Astrocyte (in vitro differentiated cells and primary cell): ENCODE results near the gene DCC.

Source experiments
- EZH2 ChIP-seq: IDR thresholded peaks from 2 replicates; pipeline ENCODE4 v1.6.1; 2012; ENCODE audit warnings: mild to moderate bottlenecking, low read length, inconsistent platforms; ENCODE audit not compliant: insufficient read depth
- TF ChIP-seq, protein P1 (sequence below): IDR thresholded peaks from 2 replicates; pipeline ENCODE4 v1.5.1; 2011; ENCODE audit warnings: low read depth, mild to moderate bottlenecking, inconsistent platforms, low read length, moderate library complexity; ENCODE audit not compliant: insufficient read depth

DNA sequence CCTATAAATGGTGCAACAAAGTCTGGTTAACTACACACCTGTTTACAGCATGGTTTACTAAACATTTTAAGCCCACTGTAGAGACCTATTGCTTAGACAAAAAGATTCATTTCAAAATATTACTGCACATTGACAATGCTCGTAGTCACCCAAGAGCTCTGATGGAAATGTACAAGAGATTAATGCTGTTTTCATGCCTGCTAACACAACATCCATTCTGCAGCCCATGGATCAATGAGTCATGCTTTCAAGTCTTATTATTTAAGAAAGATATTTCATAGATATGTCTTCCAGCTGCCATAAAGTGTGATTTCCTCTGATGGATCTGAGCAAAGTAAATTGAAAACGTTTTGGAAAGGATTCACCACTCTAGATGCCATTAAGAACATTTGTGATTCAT is 1103.3 kb downstream of the DCC start:
- TF ChIP-seq, protein P1, sequence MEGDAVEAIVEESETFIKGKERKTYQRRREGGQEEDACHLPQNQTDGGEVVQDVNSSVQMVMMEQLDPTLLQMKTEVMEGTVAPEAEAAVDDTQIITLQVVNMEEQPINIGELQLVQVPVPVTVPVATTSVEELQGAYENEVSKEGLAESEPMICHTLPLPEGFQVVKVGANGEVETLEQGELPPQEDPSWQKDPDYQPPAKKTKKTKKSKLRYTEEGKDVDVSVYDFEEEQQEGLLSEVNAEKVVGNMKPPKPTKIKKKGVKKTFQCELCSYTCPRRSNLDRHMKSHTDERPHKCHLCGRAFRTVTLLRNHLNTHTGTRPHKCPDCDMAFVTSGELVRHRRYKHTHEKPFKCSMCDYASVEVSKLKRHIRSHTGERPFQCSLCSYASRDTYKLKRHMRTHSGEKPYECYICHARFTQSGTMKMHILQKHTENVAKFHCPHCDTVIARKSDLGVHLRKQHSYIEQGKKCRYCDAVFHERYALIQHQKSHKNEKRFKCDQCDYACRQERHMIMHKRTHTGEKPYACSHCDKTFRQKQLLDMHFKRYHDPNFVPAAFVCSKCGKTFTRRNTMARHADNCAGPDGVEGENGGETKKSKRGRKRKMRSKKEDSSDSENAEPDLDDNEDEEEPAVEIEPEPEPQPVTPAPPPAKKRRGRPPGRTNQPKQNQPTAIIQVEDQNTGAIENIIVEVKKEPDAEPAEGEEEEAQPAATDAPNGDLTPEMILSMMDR: no peak
- no peak for TF ChIP-seq EZH2
